IMR-90 (cell line): ENCODE results near the gene TP73.

Experiments used
- NFE2L2 ChIP-seq: fragments of 150-350 bp; IDR thresholded peaks from 2 replicates; pipeline ENCODE4 v1.6.1; 2016; ENCODE audit warnings: low read depth, mild to moderate bottlenecking, low read length
- POLR2A ChIP-seq: IDR thresholded peaks from 2 replicates; pipeline ENCODE4 v1.6.1; 2012; ENCODE audit warnings: mild to moderate bottlenecking, low read depth, low read length
- TF ChIP-seq, protein P1 (sequence below): conservative IDR thresholded peaks from 2 replicates; pipeline ENCODE4 v1.5.1; 2012; ENCODE audit warnings: mild to moderate bottlenecking, low read depth, low read length, improper control_type of control experiment

DNA sequence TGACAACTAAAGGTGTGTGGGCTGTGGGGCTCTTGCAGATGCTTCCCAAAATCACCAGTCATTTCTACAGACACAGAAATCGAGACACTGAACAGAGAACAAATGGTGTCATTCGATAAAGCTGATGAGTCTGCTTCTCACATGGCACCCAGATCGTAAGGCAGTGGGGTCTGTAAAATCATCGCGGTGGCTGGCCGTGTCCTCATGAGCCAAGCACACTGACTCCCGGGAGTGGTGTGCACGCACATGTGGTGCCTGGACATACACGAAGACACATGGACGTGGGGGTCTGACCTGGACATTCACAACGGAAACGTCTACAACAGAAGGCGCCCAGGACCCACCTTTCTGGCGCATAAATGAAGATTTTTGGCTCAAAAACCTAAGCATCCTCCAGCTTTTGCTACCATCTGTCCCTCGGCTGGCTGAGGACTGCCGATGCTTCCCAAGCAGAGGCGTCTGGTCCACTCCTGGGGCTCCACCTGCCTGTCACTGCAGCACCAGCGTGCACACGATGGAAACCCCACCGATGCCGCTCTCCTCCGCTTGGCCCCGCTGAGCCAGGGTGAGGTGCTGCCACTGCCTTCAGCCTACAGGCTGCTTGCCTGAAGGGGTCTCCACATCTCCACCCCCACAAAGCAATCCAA is 127.1 kb downstream of the TP73 start:
- TF ChIP-seq, protein P1, sequence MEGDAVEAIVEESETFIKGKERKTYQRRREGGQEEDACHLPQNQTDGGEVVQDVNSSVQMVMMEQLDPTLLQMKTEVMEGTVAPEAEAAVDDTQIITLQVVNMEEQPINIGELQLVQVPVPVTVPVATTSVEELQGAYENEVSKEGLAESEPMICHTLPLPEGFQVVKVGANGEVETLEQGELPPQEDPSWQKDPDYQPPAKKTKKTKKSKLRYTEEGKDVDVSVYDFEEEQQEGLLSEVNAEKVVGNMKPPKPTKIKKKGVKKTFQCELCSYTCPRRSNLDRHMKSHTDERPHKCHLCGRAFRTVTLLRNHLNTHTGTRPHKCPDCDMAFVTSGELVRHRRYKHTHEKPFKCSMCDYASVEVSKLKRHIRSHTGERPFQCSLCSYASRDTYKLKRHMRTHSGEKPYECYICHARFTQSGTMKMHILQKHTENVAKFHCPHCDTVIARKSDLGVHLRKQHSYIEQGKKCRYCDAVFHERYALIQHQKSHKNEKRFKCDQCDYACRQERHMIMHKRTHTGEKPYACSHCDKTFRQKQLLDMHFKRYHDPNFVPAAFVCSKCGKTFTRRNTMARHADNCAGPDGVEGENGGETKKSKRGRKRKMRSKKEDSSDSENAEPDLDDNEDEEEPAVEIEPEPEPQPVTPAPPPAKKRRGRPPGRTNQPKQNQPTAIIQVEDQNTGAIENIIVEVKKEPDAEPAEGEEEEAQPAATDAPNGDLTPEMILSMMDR, result no peak
- TF ChIP-seq POLR2A (no peak), NFE2L2 (no peak)
